ENCODE measurements around the gene SETD6. TPM values are rescaled to one million over a fixed set of nuclear protein-coding genes. Genes with fewer than 3 reads are reported as not detected.
A peak's percentile ranks its signal among the peaks of the same experiment; 100 is the strongest.

The SETD6 gene
- total RNA-seq (10 to 100 TPM in 2 of 4 donors, 1 to 10 TPM in 2; 9.7 to 12.4 (median 11.1) TPM), polyA plus RNA-seq (8.5 TPM)
- long read RNA-seq, donor 1, transcript SETD6-201 (8 exons, 1,553 nt): major isoform, 5 of 18 reads
- long read RNA-seq, donor 1, partial matches to known transcripts: 3 of 18 reads
- long read RNA-seq, donor 1, other reads (novel, unspliced or antisense): 5 of 18 reads
- long read RNA-seq, donor 2, partial matches to known transcripts: 0 of 9 reads
- long read RNA-seq, donor 2, other reads (novel, unspliced or antisense): 6 of 9 reads
- long read RNA-seq, donor 3, transcript SETD6-202 (9 exons, 2,042 nt): major isoform, 10 of 17 reads
- long read RNA-seq, donor 3, partial matches to known transcripts: 2 of 17 reads
- long read RNA-seq, donor 3, other reads (novel, unspliced or antisense): 3 of 17 reads
- long read RNA-seq, donor 4, partial matches to known transcripts: 2 of 9 reads
- long read RNA-seq, donor 4, other reads (novel, unspliced or antisense): 2 of 9 reads

GRCh38 chr16:58515125-58515870 lies at the start of gene SETD6:
Gene SETD6, plus strand, starts transcription at chr16:58515517. Its CDS starts 21 bp downstream, at chr16:58515538.
- peak; percentile 94 to 95 for ATAC-seq
- H3K27ac ChIP-seq (ENCODE audit: low read length): peak within 1 kb of the TSS; percentile 31
- under 1% methylated on average over 80 of the region's 80 CpGs for WGBS
- H3K9me3 ChIP-seq (ENCODE audit: control insufficient read depth, low read length): no peaks in the 10 kb centered on the region
- peak within 1 kb of the TSS; percentile 56 for H3K4me3 ChIP-seq (ENCODE audit: low read length)
- H3K4me1 ChIP-seq (ENCODE audit: control insufficient read depth, insufficient read depth, low read length): peaks cover 5% of the 10 kb centered on the region
- no peaks in the 10 kb centered on the region for H3K27me3 ChIP-seq (ENCODE audit: control insufficient read depth, insufficient read depth)
- DNase-seq: peak; percentile 90 to 95 (median 94)
- intact Hi-C loops (cut with DNase I): loop anchor here in 2 of 4 donors (10.0 kb wide), 3 partner anchors 120 to 240 kb away; no protein-coding TSS in a partner anchor

GRCh38 chr16:58465817-58466216 lies 49.5 kb upstream of the SETD6 start:
- H3K27me3 ChIP-seq (ENCODE audit: control insufficient read depth, insufficient read depth): no peaks in the 10 kb centered on the region

GRCh38 chr16:58466396-58466795 lies 48.9 kb upstream of the SETD6 start:
- Histone ChIP-seq H3K27ac (ENCODE audit: low read length) (no peak overlapping the region), H3K4me1 (ENCODE audit: control insufficient read depth, insufficient read depth, low read length) (peaks cover 2% of the 10 kb centered on the region), H3K9me3 (ENCODE audit: control insufficient read depth, low read length) (no peaks in the 10 kb centered on the region), H3K4me3 (ENCODE audit: low read length) (no peak overlapping the region), H3K27me3 (ENCODE audit: control insufficient read depth, insufficient read depth) (no peaks in the 10 kb centered on the region)
- ATAC-seq: no peak
- 81% methylated on average over 3 of the region's 3 CpGs for WGBS
- DNase-seq: no peak
- intact Hi-C loops (cut with DNase I): no loop called here

More at GRCh38 chr16:58465817-58466216, 49.5 kb upstream of the SETD6 start:
- DNase-seq: no peak
- Histone ChIP-seq H3K9me3 (ENCODE audit: control insufficient read depth, low read length) (no peaks in the 10 kb centered on the region), H3K27ac (ENCODE audit: low read length) (peak overlapping the region; percentile 32), H3K4me1 (ENCODE audit: control insufficient read depth, insufficient read depth, low read length) (no peaks in the 10 kb centered on the region), H3K4me3 (ENCODE audit: low read length) (peak overlapping the region; percentile 70)
- intact Hi-C loops (cut with DNase I): no loop called here
- WGBS: 69% methylated on average over 13 of the region's 13 CpGs
- ATAC-seq: no peak

GRCh38 chr16:58467905-58468304 lies 47.4 kb upstream of the SETD6 start:
- intact Hi-C loops (cut with DNase I): no loop called here
- DNase-seq (no peak), ATAC-seq (no peak)
- H3K27me3 ChIP-seq (ENCODE audit: control insufficient read depth, insufficient read depth): no peaks in the 10 kb centered on the region
- 85% methylated on average over 5 of the region's 5 CpGs for WGBS
- H3K4me3 ChIP-seq (ENCODE audit: low read length): no peak overlapping the region
- H3K27ac ChIP-seq (ENCODE audit: low read length): no peak overlapping the region
- H3K4me1 ChIP-seq (ENCODE audit: control insufficient read depth, insufficient read depth, low read length): peaks cover 2% of the 10 kb centered on the region
- no peaks in the 10 kb centered on the region for H3K9me3 ChIP-seq (ENCODE audit: control insufficient read depth, low read length)

- ATAC-seq: peak in 1 of 2 donors; percentile 13
- Histone ChIP-seq H3K4me1 (ENCODE audit: control insufficient read depth, insufficient read depth, low read length) (peaks cover 7% of the 10 kb centered on the region), H3K9me3 (ENCODE audit: control insufficient read depth, low read length) (no peaks in the 10 kb centered on the region), H3K4me3 (ENCODE audit: low read length) (no peak overlapping the region), H3K27me3 (ENCODE audit: control insufficient read depth, insufficient read depth) (no peaks in the 10 kb centered on the region), H3K27ac (ENCODE audit: low read length) (no peak overlapping the region)
- DNase-seq: no peak
- 61% methylated on average over 10 of the region's 10 CpGs for WGBS
- intact Hi-C loops (cut with DNase I): no loop called here
These were observed 43.9 kb upstream of the SETD6 start for GRCh38 chr16:58471209-58471975.

- H3K9me3 ChIP-seq (ENCODE audit: control insufficient read depth, low read length): no peaks in the 10 kb centered on the region
- intact Hi-C loops (cut with DNase I): no loop called here
- no peak overlapping the region for H3K4me3 ChIP-seq (ENCODE audit: low read length)
- H3K27ac ChIP-seq (ENCODE audit: low read length): no peak overlapping the region
- peaks cover 7% of the 10 kb centered on the region for H3K4me1 ChIP-seq (ENCODE audit: control insufficient read depth, insufficient read depth, low read length)
- no peaks in the 10 kb centered on the region for H3K27me3 ChIP-seq (ENCODE audit: control insufficient read depth, insufficient read depth)
- DNase-seq (no peak), ATAC-seq (no peak)
- 84% methylated on average over 9 of the region's 9 CpGs for WGBS
These were observed 43.1 kb upstream of the SETD6 start for GRCh38 chr16:58472266-58472665.

- 92% methylated on average over 3 of the region's 3 CpGs for whole genome bisulfite sequencing
- no peak overlapping the region for H3K27ac ChIP-seq (ENCODE audit: low read length)
- DNase-seq (no peak), ATAC-seq (no peak)
- peaks cover 7% of the 10 kb centered on the region for H3K4me1 ChIP-seq (ENCODE audit: control insufficient read depth, insufficient read depth, low read length)
- H3K4me3 ChIP-seq (ENCODE audit: low read length): no peak overlapping the region
- H3K9me3 ChIP-seq (ENCODE audit: control insufficient read depth, low read length): no peaks in the 10 kb centered on the region
- H3K27me3 ChIP-seq (ENCODE audit: control insufficient read depth, insufficient read depth): no peaks in the 10 kb centered on the region
- intact Hi-C loops (cut with DNase I): no loop called here
These were observed 42.5 kb upstream of the SETD6 start for GRCh38 chr16:58472827-58473226.

GRCh38 chr16:58474296-58474695 lies 41.0 kb upstream of the SETD6 start:
- ATAC-seq (peak in 1 of 2 donors; percentile 7), DNase-seq (no peak)
- 61% methylated on average over 10 of the region's 10 CpGs for WGBS
- Histone ChIP-seq H3K4me3 (ENCODE audit: low read length) (no peak overlapping the region), H3K4me1 (ENCODE audit: control insufficient read depth, insufficient read depth, low read length) (peaks cover 7% of the 10 kb centered on the region), H3K9me3 (ENCODE audit: control insufficient read depth, low read length) (no peaks in the 10 kb centered on the region), H3K27ac (ENCODE audit: low read length) (peak overlapping the region; percentile 75), H3K27me3 (ENCODE audit: control insufficient read depth, insufficient read depth) (no peaks in the 10 kb centered on the region)
- intact Hi-C loops (cut with DNase I): no loop called here

GRCh38 chr16:58475091-58475619 lies 40.2 kb upstream of the SETD6 start:
- H3K9me3 ChIP-seq (ENCODE audit: control insufficient read depth, low read length): no peaks in the 10 kb centered on the region
- no peak overlapping the region for H3K4me3 ChIP-seq (ENCODE audit: low read length)
- peak overlapping the region; percentile 75 for H3K27ac ChIP-seq (ENCODE audit: low read length)
- DNase-seq (no peak), ATAC-seq (peak; percentile 69 to 86)
- peaks cover 7% of the 10 kb centered on the region for H3K4me1 ChIP-seq (ENCODE audit: control insufficient read depth, insufficient read depth, low read length)
- H3K27me3 ChIP-seq (ENCODE audit: control insufficient read depth, insufficient read depth): no peaks in the 10 kb centered on the region
- 29% methylated on average over 4 of the region's 4 CpGs for WGBS
- intact Hi-C loops (cut with DNase I): no loop called here

GRCh38 chr16:58476791-58477190 lies 38.5 kb upstream of the SETD6 start:
- H3K27ac ChIP-seq (ENCODE audit: low read length): no peak overlapping the region
- 25% methylated on average over 1 of the region's 1 CpG for WGBS

More at GRCh38 chr16:58476791-58477190, 38.5 kb upstream of the SETD6 start:
- intact Hi-C loops (cut with DNase I): no loop called here
- H3K4me3 ChIP-seq (ENCODE audit: low read length): no peak overlapping the region
- ATAC-seq (no peak), DNase-seq (no peak)
- peaks cover 5% of the 10 kb centered on the region for H3K4me1 ChIP-seq (ENCODE audit: control insufficient read depth, insufficient read depth, low read length)
- no peaks in the 10 kb centered on the region for H3K9me3 ChIP-seq (ENCODE audit: control insufficient read depth, low read length)
- no peaks in the 10 kb centered on the region for H3K27me3 ChIP-seq (ENCODE audit: control insufficient read depth, insufficient read depth)
